Measurements from ENCODE around the gene OGFOD3. TPM values are rescaled to one million over a fixed set of nuclear protein-coding genes. Genes with fewer than 3 reads are reported as not detected.
A peak's percentile ranks its signal among the peaks of the same experiment; 100 is the strongest.
"Not testable (repeated sequence)": the region's sequence is repeated elsewhere in the genome, so short reads cannot be mapped to it uniquely, and the experiment has no call there.

Gene OGFOD3
- total RNA-seq, 1 donor from 2014 or later: 34.7 TPM

- peaks cover 24% of the 10 kb centered on the region for H3K4me1 Mint-ChIP-seq (ENCODE audit: low read depth)
- no peaks in the 10 kb centered on the region for H3K9me3 Mint-ChIP-seq
- no peak for DNase-seq (ENCODE audit: low spot score)
- no peaks in the 10 kb centered on the region for H3K27me3 Mint-ChIP-seq (ENCODE audit: insufficient read depth)
- H3K36me3 Mint-ChIP-seq (ENCODE audit: low read depth): peaks cover 18% of the 10 kb centered on the region
- no peak overlapping the region for H3K4me3 Mint-ChIP-seq
- no peak overlapping the region for H3K27ac Mint-ChIP-seq
- intact Hi-C loops (cut with micrococcal nuclease): loop anchor here (5.0 kb wide), 1 partner anchor 137 kb away; no protein-coding TSS in a partner anchor
Measured at GRCh38 chr17:82415786-82416185, 2.6 kb downstream of the OGFOD3 start.

DNA sequence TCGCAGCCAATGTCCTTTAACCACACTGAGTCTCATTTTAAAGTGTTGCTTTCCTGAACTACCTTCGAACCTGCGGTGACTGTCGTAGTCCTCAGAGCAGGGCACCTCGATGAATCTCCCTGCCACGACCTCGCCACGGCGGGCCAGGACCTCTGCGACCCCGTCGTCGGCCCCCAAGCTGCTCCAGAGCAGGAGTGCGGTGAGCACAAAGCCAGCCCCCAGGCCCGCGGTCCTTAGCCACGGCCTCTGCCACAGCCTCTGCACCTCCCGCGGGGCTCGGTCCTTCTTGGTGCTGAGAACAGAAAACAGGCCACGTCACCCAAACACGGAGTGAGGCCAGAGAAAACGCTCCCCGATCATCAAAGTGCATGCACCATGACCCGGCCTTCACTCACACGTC lies 3.0 kb downstream of the OGFOD3 start:
- Mint-ChIP-seq H3K4me3 (no peak overlapping the region), H3K27ac (no peak overlapping the region), H3K4me1 (ENCODE audit: low read depth) (peaks cover 24% of the 10 kb centered on the region), H3K27me3 (ENCODE audit: insufficient read depth) (no peaks in the 10 kb centered on the region), H3K36me3 (ENCODE audit: low read depth) (peaks cover 17% of the 10 kb centered on the region), H3K9me3 (no peaks in the 10 kb centered on the region)
- intact Hi-C loops (cut with micrococcal nuclease): loop anchor here (5.0 kb wide), 1 partner anchor 137 kb away; no protein-coding TSS in a partner anchor
- no peak for DNase-seq (ENCODE audit: low spot score)

GRCh38 chr17:82414548-82415281 lies 3.7 kb downstream of the OGFOD3 start:
- H3K27ac Mint-ChIP-seq: no peak overlapping the region
- intact Hi-C loops (cut with micrococcal nuclease): loop anchor here (1.0 to 5.0 kb wide), 2 partner anchors 62 to 138 kb away; no protein-coding TSS in a partner anchor
- peak overlapping the region; percentile 7 for H3K4me3 Mint-ChIP-seq

DNA sequence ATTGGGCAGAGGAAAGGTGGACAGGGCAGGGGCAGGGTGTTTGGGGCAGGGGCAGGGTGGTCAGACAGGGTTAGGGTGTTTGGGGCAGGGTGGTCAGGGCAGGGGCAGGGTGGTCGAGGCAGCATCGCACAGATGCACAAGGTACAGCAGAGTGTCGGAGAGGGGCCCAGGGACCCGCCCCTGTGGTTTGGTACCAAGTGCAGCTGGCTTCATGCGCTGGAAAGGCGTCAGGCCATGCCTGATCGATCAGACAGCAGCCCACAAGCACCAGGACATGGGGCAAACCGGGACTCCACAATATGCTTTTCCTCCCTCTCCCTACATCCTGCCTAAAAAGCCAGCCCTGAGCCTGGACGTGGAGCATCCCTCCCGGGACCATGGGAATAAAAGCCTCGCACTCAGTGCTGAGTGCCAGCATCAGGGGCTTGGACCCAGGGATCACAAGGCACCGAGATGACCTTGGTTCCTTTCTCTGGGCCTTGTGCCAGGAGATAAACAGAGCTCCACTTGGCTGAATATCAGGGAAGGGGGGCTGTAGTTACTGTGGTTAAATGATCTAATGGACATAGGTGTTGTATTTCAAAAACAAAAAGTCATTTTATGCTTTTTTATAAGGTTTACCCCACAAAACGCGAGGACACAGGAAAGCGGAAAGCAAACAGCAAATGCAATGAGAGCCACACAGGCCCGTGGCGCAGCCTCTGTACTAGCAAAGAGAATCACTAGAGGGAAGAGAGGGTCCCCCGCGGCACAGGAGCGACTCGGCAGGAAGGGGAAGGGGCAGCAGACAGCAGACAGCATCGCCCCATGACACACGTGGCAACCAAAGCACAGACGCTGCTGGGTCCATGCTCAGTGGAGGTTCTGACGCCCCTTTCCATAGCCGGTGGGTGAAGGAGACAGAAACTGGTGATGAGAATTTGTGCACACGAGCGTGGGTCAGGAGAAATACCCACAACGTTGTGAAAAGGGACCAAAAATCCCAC lies 5.6 kb downstream of the OGFOD3 start:
- Mint-ChIP-seq H3K4me1 (ENCODE audit: low read depth) (peaks cover 9% of the 10 kb centered on the region), H3K27me3 (ENCODE audit: insufficient read depth) (no peaks in the 10 kb centered on the region), H3K4me3 (no peak overlapping the region), H3K36me3 (ENCODE audit: low read depth) (peaks cover 10% of the 10 kb centered on the region), H3K9me3 (no peaks in the 10 kb centered on the region), H3K27ac (no peak overlapping the region)
- intact Hi-C loops (cut with micrococcal nuclease): no loop called here
- DNase-seq (ENCODE audit: low spot score): no peak

More at GRCh38 chr17:82414548-82415281, 3.7 kb downstream of the OGFOD3 start:
- peak; percentile 62 for DNase-seq (ENCODE audit: low spot score)
- H3K27me3 Mint-ChIP-seq (ENCODE audit: insufficient read depth): no peaks in the 10 kb centered on the region
- peaks cover 11% of the 10 kb centered on the region for H3K36me3 Mint-ChIP-seq (ENCODE audit: low read depth)
- H3K4me1 Mint-ChIP-seq (ENCODE audit: low read depth): peaks cover 18% of the 10 kb centered on the region
- no peaks in the 10 kb centered on the region for H3K9me3 Mint-ChIP-seq

GRCh38 chr17:82412081-82412480 lies 6.3 kb downstream of the OGFOD3 start:
- DNase-seq (ENCODE audit: low spot score); H3K4me1 Mint-ChIP-seq (ENCODE audit: low read depth); H3K27ac Mint-ChIP-seq; H3K9me3 Mint-ChIP-seq; intact Hi-C loops (cut with micrococcal nuclease); H3K27me3 Mint-ChIP-seq (ENCODE audit: insufficient read depth); H3K4me3 Mint-ChIP-seq: not testable (repeated sequence)
- peaks cover 15% of the 10 kb centered on the region for H3K36me3 Mint-ChIP-seq (ENCODE audit: low read depth)

GRCh38 chr17:82411396-82412053 lies 6.9 kb downstream of the OGFOD3 start:
- H3K36me3 Mint-ChIP-seq (ENCODE audit: low read depth): peaks cover 15% of the 10 kb centered on the region
- no peak overlapping the region for H3K27ac Mint-ChIP-seq
- H3K27me3 Mint-ChIP-seq (ENCODE audit: insufficient read depth): no peaks in the 10 kb centered on the region
- H3K4me3 Mint-ChIP-seq: no peak overlapping the region
- intact Hi-C loops (cut with micrococcal nuclease): no loop called here
- DNase-seq (ENCODE audit: low spot score): no peak
- no peaks in the 10 kb centered on the region for H3K9me3 Mint-ChIP-seq
- peaks cover 9% of the 10 kb centered on the region for H3K4me1 Mint-ChIP-seq (ENCODE audit: low read depth)

DNA sequence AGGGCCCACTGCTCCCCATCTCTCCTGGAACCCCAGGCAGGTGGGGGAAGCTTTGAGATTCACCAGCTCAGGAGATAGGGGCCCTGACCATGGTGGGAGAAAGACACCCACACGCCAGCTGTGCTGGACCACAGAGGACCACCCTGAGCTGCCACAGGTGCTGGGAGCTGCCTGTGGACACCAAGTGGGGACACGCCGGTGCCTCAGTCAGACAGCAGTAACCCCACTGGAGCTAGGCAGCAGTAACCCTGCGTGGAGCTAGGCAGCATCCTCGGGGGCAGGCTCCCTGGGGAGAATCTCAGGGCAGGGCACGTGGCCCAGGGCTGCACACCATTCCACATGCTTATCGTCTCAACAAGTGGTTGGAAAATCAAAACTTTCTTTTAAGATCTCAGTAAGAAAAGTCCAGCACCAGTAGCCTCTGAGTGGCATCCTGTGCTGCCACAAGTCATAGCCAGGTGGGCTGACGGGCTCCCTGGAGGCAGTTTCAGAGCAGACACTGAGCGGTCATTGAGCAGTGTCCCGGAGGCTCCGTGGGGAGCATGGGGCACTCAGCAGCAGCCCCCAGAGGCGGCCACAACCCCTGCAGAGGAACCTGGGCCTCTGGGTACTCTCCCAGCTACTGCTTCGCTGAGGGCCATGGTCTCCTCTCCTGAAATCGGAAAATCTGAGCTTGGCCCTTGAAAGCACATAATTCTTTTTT lies 8.2 kb downstream of the OGFOD3 start:
- H3K36me3 Mint-ChIP-seq (ENCODE audit: low read depth): peaks cover 14% of the 10 kb centered on the region
- H3K4me1 Mint-ChIP-seq (ENCODE audit: low read depth): peaks cover 5% of the 10 kb centered on the region
- H3K27ac Mint-ChIP-seq: no peak overlapping the region

DNA sequence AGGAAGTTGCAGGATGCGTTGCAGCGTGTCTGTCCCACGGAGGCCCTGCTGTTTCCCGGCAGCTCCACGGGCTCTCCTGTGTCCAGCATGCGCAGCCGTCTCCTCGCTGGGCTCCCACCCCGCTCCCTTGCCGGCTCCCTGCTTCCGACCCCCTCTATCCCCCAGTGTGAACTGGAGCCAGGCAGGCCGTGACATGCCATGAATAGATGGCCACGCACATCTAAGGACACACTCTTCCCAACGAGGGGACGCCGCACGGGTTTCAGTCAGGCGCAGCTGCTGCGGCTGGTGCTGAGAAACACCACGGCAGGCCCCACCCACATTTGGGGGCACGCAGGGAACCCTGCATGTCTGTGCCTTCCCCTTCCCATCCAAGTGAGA lies 9.5 kb downstream of the OGFOD3 start:
- no peak overlapping the region for H3K27ac Mint-ChIP-seq
- no peak overlapping the region for H3K4me3 Mint-ChIP-seq
- H3K27me3 Mint-ChIP-seq (ENCODE audit: insufficient read depth): no peaks in the 10 kb centered on the region
- H3K4me1 Mint-ChIP-seq (ENCODE audit: low read depth): no peaks in the 10 kb centered on the region
- H3K9me3 Mint-ChIP-seq: no peaks in the 10 kb centered on the region
- intact Hi-C loops (cut with micrococcal nuclease): no loop called here
- peaks cover 11% of the 10 kb centered on the region for H3K36me3 Mint-ChIP-seq (ENCODE audit: low read depth)
- no peak for DNase-seq (ENCODE audit: low spot score)

More for the DNA sequence above, 8.2 kb downstream of the OGFOD3 start:
- intact Hi-C loops (cut with micrococcal nuclease): no loop called here
- DNase-seq (ENCODE audit: low spot score): no peak
- H3K4me3 Mint-ChIP-seq: no peak overlapping the region
- H3K27me3 Mint-ChIP-seq (ENCODE audit: insufficient read depth): no peaks in the 10 kb centered on the region
- H3K9me3 Mint-ChIP-seq: no peaks in the 10 kb centered on the region

DNA sequence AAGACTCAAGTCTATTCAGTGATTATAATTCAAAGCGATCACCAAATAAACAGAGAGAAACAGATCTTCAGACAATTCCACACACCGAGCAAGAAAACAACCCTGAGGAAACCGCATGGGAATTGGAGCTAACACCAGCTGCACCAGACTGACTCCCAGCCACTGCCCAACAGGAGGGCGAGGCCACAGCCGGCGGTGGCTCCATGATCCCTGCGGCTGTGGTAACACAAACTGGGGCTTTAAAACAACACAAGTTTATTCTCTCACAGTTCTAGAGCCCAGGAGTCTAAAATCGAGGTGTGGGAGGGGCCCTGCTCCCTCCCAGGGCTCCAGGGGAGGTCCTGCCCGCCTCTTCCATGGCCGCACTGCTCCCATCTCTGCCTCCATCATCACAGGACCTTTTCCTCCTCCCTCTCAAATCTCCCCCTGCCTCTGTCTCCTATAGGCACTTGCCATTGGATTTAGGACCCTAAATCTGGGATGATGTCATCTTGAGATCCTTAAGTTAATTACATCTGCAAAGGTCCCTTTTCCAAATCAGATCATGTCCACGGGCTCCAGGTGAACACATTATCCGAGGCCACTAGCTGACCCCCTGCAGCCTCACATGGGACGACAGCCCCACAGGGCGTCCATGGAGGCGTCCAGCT lies 10.0 kb downstream of the OGFOD3 start:
- H3K36me3 Mint-ChIP-seq (ENCODE audit: low read depth): peaks cover 14% of the 10 kb centered on the region
- H3K9me3 Mint-ChIP-seq: no peaks in the 10 kb centered on the region
- intact Hi-C loops (cut with micrococcal nuclease): no loop called here
- no peaks in the 10 kb centered on the region for H3K4me1 Mint-ChIP-seq (ENCODE audit: low read depth)
- no peak overlapping the region for H3K27ac Mint-ChIP-seq
- no peaks in the 10 kb centered on the region for H3K27me3 Mint-ChIP-seq (ENCODE audit: insufficient read depth)
- no peak for DNase-seq (ENCODE audit: low spot score)
- no peak overlapping the region for H3K4me3 Mint-ChIP-seq

DNA sequence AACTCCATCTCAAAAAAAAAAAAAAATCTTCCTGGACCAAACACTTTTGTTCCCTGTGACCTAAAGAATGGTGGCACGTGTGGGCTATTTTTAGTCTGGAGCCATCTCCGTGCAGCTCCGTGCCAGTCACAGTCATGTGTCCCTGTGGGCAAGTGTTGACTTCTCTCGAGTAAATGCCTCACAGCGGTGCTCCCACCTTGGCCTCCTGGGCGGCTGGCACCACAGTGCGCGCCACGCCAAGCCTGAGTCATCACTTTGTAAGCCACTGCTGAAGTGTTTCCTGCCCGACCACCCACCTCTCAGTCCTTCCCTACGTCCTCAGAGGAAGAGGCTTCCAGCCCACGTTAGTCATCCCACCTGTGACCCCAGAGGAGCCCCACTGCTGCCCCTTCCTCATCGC lies 11.1 kb downstream of the OGFOD3 start:
- Mint-ChIP-seq H3K4me1 (ENCODE audit: low read depth) (peaks cover 5% of the 10 kb centered on the region), H3K4me3 (no peak overlapping the region), H3K9me3 (no peaks in the 10 kb centered on the region), H3K27me3 (ENCODE audit: insufficient read depth) (no peaks in the 10 kb centered on the region), H3K27ac (no peak overlapping the region), H3K36me3 (ENCODE audit: low read depth) (peaks cover 15% of the 10 kb centered on the region)
- intact Hi-C loops (cut with micrococcal nuclease): no loop called here
- DNase-seq (ENCODE audit: low spot score): no peak

GRCh38 chr17:82406131-82406671 lies 12.2 kb downstream of the OGFOD3 start:
- H3K9me3 Mint-ChIP-seq: no peaks in the 10 kb centered on the region
- DNase-seq (ENCODE audit: low spot score): no peak

More at GRCh38 chr17:82406131-82406671, 12.2 kb downstream of the OGFOD3 start:
- Mint-ChIP-seq H3K36me3 (ENCODE audit: low read depth) (peaks cover 18% of the 10 kb centered on the region), H3K27me3 (ENCODE audit: insufficient read depth) (no peaks in the 10 kb centered on the region), H3K4me1 (ENCODE audit: low read depth) (peaks cover 9% of the 10 kb centered on the region), H3K27ac (no peak overlapping the region), H3K4me3 (no peak overlapping the region)
- intact Hi-C loops (cut with micrococcal nuclease): no loop called here
